Fibroblast of villous mesenchyme (primary cell): ENCODE results near the gene PRG3. TPM values are rescaled to one million over a fixed set of nuclear protein-coding genes. Genes with fewer than 3 reads are reported as not detected.
"Not testable (repeated sequence)": the region's sequence is repeated elsewhere in the genome, so short reads cannot be mapped to it uniquely, and the experiment has no call there.

Experiments
- DNase-seq: peaks from one replicate; pipeline ENCODE4 v3.0.0-alpha.2; 2010; ENCODE audit warnings: low read depth
- H3K4me3 ChIP-seq: 2 replicates; pipeline ENCODE4 v1.5.1; 2011; ENCODE audit warnings: low read depth, mild to moderate bottlenecking, low read length
- total RNA-seq: library from RNA; depleted of rRNA; stranded (reverse); fragments of >200 nt; gene quantifications from 2 replicates; pipeline ENCODE4 v1.2.3, GENCODE V29; 2012
- TF ChIP-seq, protein P1 (sequence below): IDR thresholded peaks from 2 replicates; pipeline ENCODE4 v1.5.1; 2012; ENCODE audit warnings: low read depth, mild to moderate bottlenecking, low read length; ENCODE audit not compliant: insufficient read depth

The PRG3 gene
- total RNA-seq, 1 donor = not detected

DNA sequence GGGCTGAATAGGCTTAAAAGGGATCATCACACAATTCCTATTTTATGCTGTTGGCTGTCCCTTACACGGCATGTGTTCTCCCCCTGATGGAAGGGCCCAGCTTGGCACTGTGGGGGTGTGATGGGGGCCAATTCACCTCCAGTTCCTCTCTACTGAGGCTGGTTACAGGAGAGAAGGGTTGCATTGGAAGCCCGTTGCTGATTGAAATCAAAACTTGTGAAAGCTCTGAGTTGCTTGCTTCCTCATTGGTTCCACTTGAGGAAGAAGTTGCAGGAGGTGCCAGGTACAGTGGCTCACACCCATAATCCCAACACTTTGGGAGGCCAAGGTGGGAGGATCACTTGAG, 22.8 kb upstream of the PRG3 start:
- DNase-seq = no peak
- TF ChIP-seq, protein P1, sequence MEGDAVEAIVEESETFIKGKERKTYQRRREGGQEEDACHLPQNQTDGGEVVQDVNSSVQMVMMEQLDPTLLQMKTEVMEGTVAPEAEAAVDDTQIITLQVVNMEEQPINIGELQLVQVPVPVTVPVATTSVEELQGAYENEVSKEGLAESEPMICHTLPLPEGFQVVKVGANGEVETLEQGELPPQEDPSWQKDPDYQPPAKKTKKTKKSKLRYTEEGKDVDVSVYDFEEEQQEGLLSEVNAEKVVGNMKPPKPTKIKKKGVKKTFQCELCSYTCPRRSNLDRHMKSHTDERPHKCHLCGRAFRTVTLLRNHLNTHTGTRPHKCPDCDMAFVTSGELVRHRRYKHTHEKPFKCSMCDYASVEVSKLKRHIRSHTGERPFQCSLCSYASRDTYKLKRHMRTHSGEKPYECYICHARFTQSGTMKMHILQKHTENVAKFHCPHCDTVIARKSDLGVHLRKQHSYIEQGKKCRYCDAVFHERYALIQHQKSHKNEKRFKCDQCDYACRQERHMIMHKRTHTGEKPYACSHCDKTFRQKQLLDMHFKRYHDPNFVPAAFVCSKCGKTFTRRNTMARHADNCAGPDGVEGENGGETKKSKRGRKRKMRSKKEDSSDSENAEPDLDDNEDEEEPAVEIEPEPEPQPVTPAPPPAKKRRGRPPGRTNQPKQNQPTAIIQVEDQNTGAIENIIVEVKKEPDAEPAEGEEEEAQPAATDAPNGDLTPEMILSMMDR = no peak
- no peak overlapping the region for H3K4me3 ChIP-seq

GRCh38 chr11:57403003-57403801, 22.3 kb upstream of the PRG3 start:
- not testable (repeated sequence) for DNase-seq

GRCh38 chr11:57402188-57403002, 21.4 kb upstream of the PRG3 start:
- TF ChIP-seq, protein P1 = no peak
- DNase-seq = no peak
- no peak overlapping the region for H3K4me3 ChIP-seq

More at GRCh38 chr11:57403003-57403801, 22.3 kb upstream of the PRG3 start:
- H3K4me3 ChIP-seq = not testable (repeated sequence)

GRCh38 chr11:57399972-57400578, 19.1 kb upstream of the PRG3 start:
- DNase-seq = no peak
- TF ChIP-seq, protein P1 = no peak
- H3K4me3 ChIP-seq = no peak overlapping the region

DNA sequence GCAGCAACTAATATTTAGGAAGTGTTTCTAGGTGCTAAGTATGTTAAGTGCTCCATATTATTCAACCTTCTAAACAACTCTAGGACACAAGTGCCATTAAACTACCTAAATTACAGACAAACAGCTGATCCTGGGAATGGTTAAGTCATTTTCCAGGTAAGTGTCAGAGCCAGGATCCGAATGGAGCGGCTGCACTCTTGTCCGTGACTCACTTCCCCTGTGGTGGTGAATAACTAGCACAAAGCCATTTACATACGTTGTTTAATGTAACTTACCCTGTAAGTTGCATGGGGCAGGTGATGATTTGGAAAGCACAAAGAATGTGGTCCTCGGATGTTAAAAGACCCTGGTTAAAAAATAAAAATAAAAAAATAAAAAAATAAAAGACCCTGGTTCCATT, 18.3 kb upstream of the PRG3 start:
- TF ChIP-seq, protein P1 = no peak
- no peak for DNase-seq
- no peak overlapping the region for H3K4me3 ChIP-seq

DNA sequence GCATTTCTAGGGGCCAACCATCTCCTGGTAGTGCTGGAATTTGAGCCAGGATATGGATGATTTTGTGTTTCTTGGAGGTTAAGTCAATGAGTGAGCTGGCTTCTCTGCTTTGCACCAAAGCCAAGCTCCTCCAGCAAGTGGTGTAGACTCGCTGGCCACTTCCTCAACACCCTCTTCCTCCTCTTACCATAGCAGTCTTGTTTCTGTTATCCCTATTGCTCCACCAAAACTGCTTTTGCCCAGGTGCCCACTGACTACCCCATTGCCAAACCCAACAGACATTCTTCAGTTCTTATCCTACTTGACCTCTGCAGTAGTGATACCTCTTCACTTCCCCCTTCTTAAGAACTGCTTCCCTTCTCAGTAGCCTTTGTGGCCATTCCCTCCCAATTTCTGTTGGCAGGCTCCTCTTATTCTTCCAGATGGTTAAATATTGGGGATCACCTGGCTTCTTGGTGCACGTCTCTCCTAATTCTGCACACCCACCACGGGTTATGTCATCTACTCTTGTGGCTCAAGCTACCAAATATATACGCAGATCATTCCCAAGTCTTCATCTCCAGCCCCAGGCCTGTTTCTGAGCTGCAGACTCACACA, 16.5 kb upstream of the PRG3 start:
- DNase-seq = no peak
- TF ChIP-seq, protein P1 = no peak
- H3K4me3 ChIP-seq = no peak overlapping the region

DNA sequence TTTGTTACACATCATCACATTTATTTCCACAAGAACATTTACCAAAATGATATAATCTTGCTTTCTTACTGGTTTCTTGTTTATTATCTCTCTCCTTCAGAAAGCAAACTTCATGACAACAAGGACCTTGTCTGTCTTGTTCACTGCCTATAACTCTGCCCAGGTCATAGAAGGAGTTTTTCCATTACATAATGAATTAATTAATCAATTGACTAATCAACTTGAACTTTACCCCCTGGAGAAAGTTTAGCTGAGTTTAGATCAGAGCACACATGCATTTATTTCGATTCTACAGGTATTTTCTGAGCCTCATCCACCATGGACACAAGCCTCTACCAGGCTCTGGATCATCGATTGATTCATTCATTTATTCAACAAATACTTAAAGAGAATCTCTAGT, 15.8 kb upstream of the PRG3 start:
- H3K4me3 ChIP-seq = no peak overlapping the region
- DNase-seq = no peak
- TF ChIP-seq, protein P1 = no peak
